ENCODE measurements around the gene OASL.

The OASL gene

DNA sequence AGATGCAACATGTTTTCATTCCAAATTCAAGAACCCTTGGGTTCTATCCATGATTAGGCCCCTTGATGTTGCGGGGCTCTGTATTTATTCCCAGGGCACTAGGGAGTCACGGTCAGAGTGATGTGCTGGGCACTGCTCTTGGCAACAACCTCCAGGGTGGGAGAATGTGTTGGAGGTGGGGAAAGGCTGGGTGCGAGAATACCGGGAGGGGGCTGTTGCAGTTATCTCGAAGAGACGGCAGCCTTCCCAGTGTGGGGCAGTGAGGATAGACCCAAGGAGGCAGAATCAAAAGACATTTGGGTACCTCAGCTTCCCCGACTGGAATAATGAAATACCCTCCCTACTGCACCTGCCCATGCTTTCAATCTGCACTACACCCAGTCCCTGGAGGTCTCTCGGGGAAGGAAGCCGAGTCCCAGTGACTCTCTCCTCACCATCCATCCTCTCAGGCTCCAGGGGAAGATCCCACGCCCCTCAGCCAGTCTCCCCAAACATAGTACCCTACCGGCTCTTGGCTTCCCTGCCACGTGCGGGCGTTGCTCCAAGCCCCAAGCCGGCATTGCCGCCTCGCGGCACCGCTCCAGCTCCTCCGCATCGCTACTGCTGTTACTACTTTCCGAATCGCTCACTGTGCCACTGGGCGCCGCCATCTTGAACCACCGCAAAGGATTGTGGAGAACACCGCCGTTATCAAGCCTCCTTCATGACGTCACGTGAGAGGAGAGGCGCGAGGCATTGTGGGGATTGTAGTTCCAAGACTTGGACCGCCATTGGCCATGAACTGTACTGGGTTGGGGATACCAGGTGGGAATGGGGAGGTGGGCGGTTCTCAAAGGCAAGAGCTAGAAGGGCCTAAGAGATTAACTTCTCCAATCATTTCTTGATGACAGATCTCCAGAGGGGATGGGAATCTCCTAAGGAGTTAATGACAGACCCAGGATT is 22.9 kb downstream of the OASL start, which contains the start of gene C12orf43:
C12orf43 (minus strand) TSS at position 663 of the 942 bp plus-strand sequence; CDS start at position 650, 13 bp downstream.
- H3K36me3 Mint-ChIP-seq (ENCODE audit: low read depth): peaks cover 25% of the 10 kb centered on the region

DNA sequence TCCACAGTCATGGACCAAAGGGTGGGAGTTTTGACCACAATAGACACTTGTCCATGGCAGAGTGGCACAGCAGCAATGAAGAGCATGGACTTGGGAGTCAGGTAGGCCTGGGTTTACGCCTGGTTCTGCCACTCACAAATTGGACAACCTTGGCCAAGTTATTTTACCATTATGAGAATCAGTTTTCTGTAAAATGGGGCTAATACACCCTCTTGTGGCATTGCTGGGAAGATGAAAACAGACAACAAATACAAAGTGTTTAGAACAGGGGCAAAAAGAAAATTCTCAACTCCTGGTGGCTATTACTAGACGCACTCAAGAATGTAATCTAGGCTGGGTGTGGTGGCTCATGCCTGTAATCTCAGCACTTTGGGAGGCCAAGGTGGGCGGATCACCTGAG is 25.3 kb downstream of the OASL start:
- Mint-ChIP-seq H3K4me3 (no peak overlapping the region), H3K36me3 (ENCODE audit: low read depth) (peaks cover 49% of the 10 kb centered on the region), H3K4me1 (ENCODE audit: low read depth) (peaks cover 22% of the 10 kb centered on the region), H3K27me3 (no peaks in the 10 kb centered on the region), H3K27ac (no peak overlapping the region), H3K9me3 (no peaks in the 10 kb centered on the region)
- intact Hi-C loops (cut with micrococcal nuclease): no loop called here

More for the DNA sequence above, 22.9 kb downstream of the OASL start, which contains the start of gene C12orf43:
- no peaks in the 10 kb centered on the region for H3K27me3 Mint-ChIP-seq
- peak within 1 kb of the TSS; percentile 99 for H3K4me3 Mint-ChIP-seq
- H3K4me1 Mint-ChIP-seq (ENCODE audit: low read depth): peaks cover 29% of the 10 kb centered on the region
- no peaks in the 10 kb centered on the region for H3K9me3 Mint-ChIP-seq
- H3K27ac Mint-ChIP-seq: peak within 1 kb of the TSS; percentile 93
- intact Hi-C loops (cut with micrococcal nuclease): loop anchor here (2.0 kb wide), 1 partner anchor 23 kb away; the partner anchor contains the start of gene OASL

DNA sequence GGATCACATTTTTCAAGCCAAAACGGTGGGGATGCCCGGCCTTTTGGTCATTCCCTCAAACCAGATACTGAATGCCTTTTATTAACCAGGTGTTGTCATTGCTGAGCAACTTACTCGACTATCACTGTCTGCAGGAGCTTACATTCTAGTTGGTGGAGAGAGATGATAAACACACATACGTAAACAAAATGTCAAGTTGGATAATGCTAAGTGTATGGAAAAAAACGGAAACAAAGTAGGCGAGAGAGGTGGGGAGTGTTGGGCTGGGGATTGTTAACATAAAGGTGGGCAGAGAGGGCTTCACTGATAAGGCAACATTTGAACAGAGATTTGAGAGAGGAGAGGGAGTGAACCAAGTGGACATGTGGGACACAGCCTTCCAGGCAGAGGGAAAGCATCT is 27.2 kb downstream of the OASL start:
- Mint-ChIP-seq H3K36me3 (ENCODE audit: low read depth) (peaks cover 66% of the 10 kb centered on the region), H3K27ac (no peak overlapping the region), H3K9me3 (no peaks in the 10 kb centered on the region), H3K27me3 (no peaks in the 10 kb centered on the region), H3K4me1 (ENCODE audit: low read depth) (peaks cover 19% of the 10 kb centered on the region), H3K4me3 (no peak overlapping the region)
- intact Hi-C loops (cut with micrococcal nuclease): no loop called here

DNA sequence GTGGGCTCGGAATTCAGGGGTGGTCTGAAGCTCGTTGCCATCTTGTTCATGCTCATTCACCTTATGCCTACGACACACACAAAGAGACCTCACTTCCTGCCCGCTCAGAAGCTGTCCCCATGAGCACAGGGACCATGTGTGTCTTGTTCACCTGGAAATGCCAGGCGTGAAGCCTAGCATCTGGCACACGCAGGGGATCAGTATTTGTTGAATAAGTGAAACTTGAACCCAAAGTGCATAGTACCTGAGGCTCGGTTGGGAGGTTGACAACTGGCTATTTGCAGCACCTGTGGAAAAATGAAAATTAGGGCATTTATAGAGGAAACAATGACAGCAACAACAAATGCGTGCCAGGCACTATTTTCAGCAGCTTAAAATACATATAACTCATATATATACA is 28.2 kb downstream of the OASL start:
- peaks cover 69% of the 10 kb centered on the region for H3K36me3 Mint-ChIP-seq (ENCODE audit: low read depth)
- intact Hi-C loops (cut with micrococcal nuclease): no loop called here
- H3K9me3 Mint-ChIP-seq: no peaks in the 10 kb centered on the region
- no peak overlapping the region for H3K4me3 Mint-ChIP-seq
- H3K27ac Mint-ChIP-seq: no peak overlapping the region
- no peaks in the 10 kb centered on the region for H3K27me3 Mint-ChIP-seq
- H3K4me1 Mint-ChIP-seq (ENCODE audit: low read depth): peaks cover 13% of the 10 kb centered on the region

DNA sequence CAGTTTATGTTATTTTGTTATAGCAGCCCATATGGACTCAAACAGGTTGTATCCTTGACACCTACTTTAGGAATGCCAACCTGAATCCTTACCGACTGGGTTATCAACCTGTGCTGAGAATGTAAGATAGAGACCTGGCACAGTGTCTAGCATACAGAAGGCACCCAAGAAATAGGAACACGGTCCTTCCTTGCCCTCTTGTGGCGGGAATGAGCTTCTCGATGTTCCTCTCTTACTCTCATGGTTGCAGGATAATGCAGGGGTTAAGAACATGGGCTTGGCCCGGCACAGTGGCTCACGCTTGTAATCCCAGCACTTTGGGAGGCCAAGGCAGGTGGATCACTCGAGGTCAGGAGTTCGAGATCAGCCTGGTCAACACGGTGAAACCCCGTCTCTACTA is 29.3 kb downstream of the OASL start:
- intact Hi-C loops (cut with micrococcal nuclease): no loop called here
- Mint-ChIP-seq H3K27me3 (no peaks in the 10 kb centered on the region), H3K4me1 (ENCODE audit: low read depth) (peaks cover 3% of the 10 kb centered on the region), H3K9me3 (no peaks in the 10 kb centered on the region), H3K36me3 (ENCODE audit: low read depth) (peaks cover 80% of the 10 kb centered on the region), H3K4me3 (no peak overlapping the region), H3K27ac (no peak overlapping the region)

DNA sequence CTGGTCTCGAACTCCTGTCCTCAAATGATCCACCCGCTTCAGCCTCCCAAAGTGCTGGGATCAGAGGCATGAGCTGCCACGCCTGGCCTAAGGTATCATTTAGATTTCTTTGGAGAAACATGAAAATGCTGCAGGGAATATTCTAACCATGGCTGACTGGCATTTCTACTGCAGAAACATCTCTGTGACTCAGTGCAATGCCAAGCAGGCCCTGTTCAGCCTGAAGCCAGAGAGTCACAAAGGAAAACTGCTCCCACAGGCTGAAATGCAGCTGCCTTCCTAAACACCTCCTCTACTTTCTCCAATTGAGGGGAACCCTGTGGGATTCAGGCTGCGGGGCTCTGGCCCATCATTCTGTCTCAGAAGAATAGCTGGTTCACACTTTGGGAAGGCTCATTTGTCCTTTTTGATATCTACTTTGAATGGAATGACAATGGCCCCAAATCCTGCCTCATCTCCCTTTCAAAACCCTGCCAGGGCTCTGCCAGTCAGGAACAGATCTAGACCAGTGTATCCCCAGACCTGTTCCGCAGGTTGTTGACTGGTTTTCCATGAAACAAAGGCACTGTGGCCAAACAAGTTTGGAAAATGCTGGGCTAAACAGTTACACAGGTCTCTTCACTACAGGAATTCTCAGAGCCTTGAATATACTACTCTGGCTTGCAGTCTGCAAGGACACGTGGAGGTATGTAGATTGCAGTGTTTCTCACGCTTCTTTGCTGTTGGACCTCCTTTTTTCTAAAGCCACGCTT is 30.5 kb downstream of the OASL start:
- no peak overlapping the region for H3K27ac Mint-ChIP-seq
- H3K4me3 Mint-ChIP-seq: no peak overlapping the region
- H3K9me3 Mint-ChIP-seq: no peaks in the 10 kb centered on the region
- no peaks in the 10 kb centered on the region for H3K27me3 Mint-ChIP-seq
- H3K4me1 Mint-ChIP-seq (ENCODE audit: low read depth): no peaks in the 10 kb centered on the region
- H3K36me3 Mint-ChIP-seq (ENCODE audit: low read depth): peaks cover 91% of the 10 kb centered on the region
- intact Hi-C loops (cut with micrococcal nuclease): no loop called here

DNA sequence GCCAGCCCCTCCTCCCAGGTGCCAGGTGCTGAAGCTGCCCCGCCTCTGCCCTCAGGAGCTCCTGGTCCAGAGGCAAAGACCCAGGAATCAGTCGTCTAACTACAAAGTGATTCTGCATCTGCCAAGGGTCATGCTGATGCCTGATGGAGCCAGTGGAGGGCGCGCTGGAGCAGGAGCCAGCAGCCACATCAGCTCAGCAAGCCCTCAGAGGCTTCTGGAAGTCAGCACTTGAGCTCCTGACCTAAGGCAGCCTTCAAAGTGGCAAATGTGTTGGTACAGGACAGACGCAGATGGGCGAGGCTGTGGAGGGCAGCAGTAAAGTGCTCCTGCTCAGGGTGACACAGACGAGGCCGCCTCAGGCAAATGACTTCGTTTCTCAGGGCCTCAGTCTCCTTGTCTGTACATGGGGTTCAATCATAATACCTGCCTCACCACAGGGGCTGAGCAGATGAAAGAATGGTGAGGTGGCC is 33.7 kb downstream of the OASL start:
- Mint-ChIP-seq H3K36me3 (ENCODE audit: low read depth) (peaks cover 87% of the 10 kb centered on the region), H3K27me3 (no peaks in the 10 kb centered on the region), H3K4me1 (ENCODE audit: low read depth) (no peaks in the 10 kb centered on the region), H3K27ac (peak overlapping the region; percentile 15), H3K9me3 (no peaks in the 10 kb centered on the region), H3K4me3 (no peak overlapping the region)
- intact Hi-C loops (cut with micrococcal nuclease): loop anchor here (1.0 kb wide), 1 partner anchor 225 kb away; no protein-coding TSS in a partner anchor

DNA sequence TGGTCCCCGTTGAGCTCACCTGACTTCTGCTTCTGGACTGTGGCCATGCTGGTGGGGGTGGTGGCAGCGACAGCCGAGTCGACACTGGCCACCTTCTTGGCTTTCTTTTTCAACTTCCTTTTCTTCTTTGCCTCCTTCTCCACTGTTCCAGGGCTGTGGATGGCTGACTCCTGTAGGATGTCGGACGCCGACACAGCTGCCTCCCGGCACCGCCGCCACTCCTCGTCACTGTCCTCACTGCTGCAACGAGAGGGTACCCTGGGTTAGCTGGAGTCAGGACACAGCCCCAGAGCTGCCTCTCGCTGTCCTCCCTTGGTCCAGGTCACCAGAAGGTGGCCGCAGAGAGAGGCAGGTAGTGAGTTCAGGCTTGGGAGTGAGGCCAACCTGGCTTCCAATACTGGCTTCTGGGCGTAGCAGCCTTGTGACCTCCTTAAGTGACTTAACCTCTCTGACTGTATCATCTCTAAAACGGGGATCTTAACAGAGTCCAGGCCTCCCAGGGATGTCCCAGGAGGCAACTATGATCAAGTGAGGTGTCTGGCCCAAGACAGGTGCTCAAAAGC is 34.7 kb downstream of the OASL start:
- H3K9me3 Mint-ChIP-seq: no peaks in the 10 kb centered on the region
- peaks cover 77% of the 10 kb centered on the region for H3K36me3 Mint-ChIP-seq (ENCODE audit: low read depth)
- no peaks in the 10 kb centered on the region for H3K4me1 Mint-ChIP-seq (ENCODE audit: low read depth)

DNA sequence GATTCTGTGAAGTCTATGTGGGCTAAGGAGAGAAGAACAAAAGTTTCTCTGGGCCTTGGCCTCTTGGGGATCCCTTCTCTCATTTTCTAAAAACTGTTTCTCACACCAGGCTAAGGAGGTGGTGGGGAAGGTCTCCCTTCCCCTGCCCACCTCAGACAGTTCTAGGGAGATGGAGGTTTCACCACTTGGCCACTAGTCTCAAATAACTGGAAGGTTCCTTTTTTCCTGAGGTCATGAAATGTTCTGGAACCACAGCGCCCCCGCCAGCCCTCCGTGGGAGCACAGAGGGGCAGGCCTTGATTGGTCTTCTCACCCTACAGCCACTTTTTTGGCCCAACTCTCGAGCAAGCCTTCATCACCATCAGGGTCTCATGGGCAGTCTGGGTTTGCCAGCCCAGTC is 35.4 kb downstream of the OASL start:
- intact Hi-C loops (cut with micrococcal nuclease): no loop called here
- Mint-ChIP-seq H3K9me3 (no peaks in the 10 kb centered on the region), H3K27me3 (no peaks in the 10 kb centered on the region), H3K27ac (no peak overlapping the region), H3K4me1 (ENCODE audit: low read depth) (no peaks in the 10 kb centered on the region), H3K4me3 (no peak overlapping the region), H3K36me3 (ENCODE audit: low read depth) (peaks cover 70% of the 10 kb centered on the region)

More for the DNA sequence above, 34.7 kb downstream of the OASL start:
- Mint-ChIP-seq H3K27me3 (no peaks in the 10 kb centered on the region), H3K4me3 (no peak overlapping the region), H3K27ac (no peak overlapping the region)
- intact Hi-C loops (cut with micrococcal nuclease): no loop called here

DNA sequence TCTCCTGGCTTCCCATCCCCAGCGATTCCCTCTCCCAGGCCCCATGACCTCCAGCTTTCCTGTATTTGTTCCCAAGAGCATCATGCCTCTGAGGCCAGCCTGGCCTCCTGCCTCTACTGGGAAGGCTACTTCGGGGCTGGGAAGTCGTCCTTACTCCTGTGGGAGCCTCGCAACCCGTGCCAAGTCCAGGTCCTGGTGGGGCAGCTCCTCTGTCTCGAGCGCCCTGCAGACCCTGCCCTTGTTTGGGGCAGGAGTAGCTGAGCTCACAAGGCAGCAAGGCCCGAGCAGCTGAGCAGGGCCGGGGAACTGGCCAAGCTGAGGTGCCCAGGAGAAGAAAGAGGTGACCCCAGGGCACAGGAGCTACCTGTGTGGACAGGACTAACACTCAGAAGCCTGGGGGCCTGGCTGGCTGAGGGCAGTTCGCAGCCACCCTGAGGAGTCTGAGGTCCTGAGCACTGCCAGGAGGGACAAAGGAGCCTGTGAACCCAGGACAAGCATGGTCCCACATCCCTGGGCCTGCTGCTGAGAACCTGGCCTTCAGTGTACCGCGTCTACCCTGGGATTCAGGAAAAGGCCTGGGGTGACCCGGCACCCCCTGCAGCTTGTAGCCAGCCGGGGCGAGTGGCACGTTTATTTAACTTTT is 37.1 kb downstream of the OASL start:
- intact Hi-C loops (cut with micrococcal nuclease): no loop called here
- Mint-ChIP-seq H3K27ac (no peak overlapping the region), H3K36me3 (ENCODE audit: low read depth) (peaks cover 55% of the 10 kb centered on the region), H3K4me1 (ENCODE audit: low read depth) (no peaks in the 10 kb centered on the region), H3K27me3 (no peaks in the 10 kb centered on the region), H3K4me3 (no peak overlapping the region), H3K9me3 (no peaks in the 10 kb centered on the region)

DNA sequence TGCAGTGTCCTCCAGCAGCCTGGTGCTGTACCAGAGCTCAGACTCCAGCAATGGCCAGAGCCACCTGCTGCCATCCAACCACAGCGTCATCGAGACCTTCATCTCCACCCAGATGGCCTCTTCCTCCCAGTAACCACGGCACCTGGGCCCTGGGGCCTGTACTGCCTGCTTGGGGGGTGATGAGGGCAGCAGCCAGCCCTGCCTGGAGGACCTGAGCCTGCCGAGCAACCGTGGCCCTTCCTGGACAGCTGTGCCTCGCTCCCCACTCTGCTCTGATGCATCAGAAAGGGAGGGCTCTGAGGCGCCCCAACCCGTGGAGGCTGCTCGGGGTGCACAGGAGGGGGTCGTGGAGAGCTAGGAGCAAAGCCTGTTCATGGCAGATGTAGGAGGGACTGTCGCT is 38.0 kb downstream of the OASL start:
- H3K27me3 Mint-ChIP-seq: no peaks in the 10 kb centered on the region
- peaks cover 46% of the 10 kb centered on the region for H3K36me3 Mint-ChIP-seq (ENCODE audit: low read depth)
- no peaks in the 10 kb centered on the region for H3K4me1 Mint-ChIP-seq (ENCODE audit: low read depth)
- no peaks in the 10 kb centered on the region for H3K9me3 Mint-ChIP-seq
- no peak overlapping the region for H3K4me3 Mint-ChIP-seq
- intact Hi-C loops (cut with micrococcal nuclease): no loop called here
- no peak overlapping the region for H3K27ac Mint-ChIP-seq

DNA sequence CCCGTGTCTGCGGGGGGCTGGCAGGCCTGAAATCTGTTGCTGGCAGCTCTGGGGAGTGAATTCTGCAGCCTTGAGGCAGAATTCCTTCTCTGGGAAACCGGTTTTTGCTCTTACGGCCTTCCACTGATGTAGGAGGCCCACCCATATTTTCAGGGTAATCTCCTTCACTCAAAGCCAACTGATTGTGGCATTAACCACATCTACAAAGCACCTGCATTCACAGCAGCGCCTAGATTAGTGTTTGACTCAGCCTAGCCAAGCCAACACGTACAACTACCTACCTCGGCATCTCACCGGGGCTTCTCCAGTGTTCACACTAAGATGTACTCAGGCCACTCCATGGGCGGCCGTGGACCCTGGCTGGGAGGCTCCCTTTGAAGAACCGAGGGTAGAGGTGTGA is 38.5 kb downstream of the OASL start:
- Mint-ChIP-seq H3K4me1 (ENCODE audit: low read depth) (no peaks in the 10 kb centered on the region), H3K36me3 (ENCODE audit: low read depth) (peaks cover 40% of the 10 kb centered on the region), H3K4me3 (no peak overlapping the region), H3K27ac (no peak overlapping the region), H3K27me3 (no peaks in the 10 kb centered on the region), H3K9me3 (no peaks in the 10 kb centered on the region)
- intact Hi-C loops (cut with micrococcal nuclease): no loop called here

Data from dendritic cell treated with granulocyte-macrophage colony-stimulating factor and Interleukin-4, amounts not matched to agents 40 ng/mL and 50 ng/mL, for 4 days (primary cell).